SK-N-SH treated with all-trans-retinoic acid at 6 μM for 48 hours (cell line): Measurements from ENCODE around the gene ANKRD33B.

Experiments
- ARNTL ChIP-seq: fragments of 450-650 bp; formaldehyde crosslinking; IDR thresholded peaks from 2 replicates; pipeline ENCODE4 v1.5.0; 2020; ENCODE audit warnings: low read depth, mild to moderate bottlenecking, moderate library complexity, borderline replicate concordance
- CREB5 ChIP-seq: fragments of 250-450 bp; sonication (Bioruptor Pico); IDR thresholded peaks from 2 replicates; pipeline ENCODE4 v1.5.1; 2020; ENCODE audit warnings: low read depth, mild to moderate bottlenecking, moderate library complexity
- CSRNP3 ChIP-seq: fragments of 250-450 bp; sonication (Bioruptor Pico); IDR thresholded peaks from 2 replicates; pipeline ENCODE4 v1.5.1; 2021; ENCODE audit warnings: mild to moderate bottlenecking, moderate library complexity
- ESRRG ChIP-seq: fragments of 250-450 bp; sonication (Bioruptor Pico); IDR thresholded peaks from 2 replicates; pipeline ENCODE4 v1.6.1; 2021; ENCODE audit warnings: mild to moderate bottlenecking
- ISL1 ChIP-seq: fragments of 250-450 bp; sonication (Bioruptor Pico); IDR thresholded peaks from 2 replicates; pipeline ENCODE4 v2.1.2; 2022; ENCODE audit warnings: mild to moderate bottlenecking, moderate library complexity
- PATZ1 ChIP-seq: fragments of 250-450 bp; sonication (Bioruptor Pico); IDR thresholded peaks from 2 replicates; pipeline ENCODE4 v1.8.0; 2020; ENCODE audit warnings: mild to moderate bottlenecking, moderate library complexity, borderline replicate concordance
- PPARA ChIP-seq: fragments of 250-450 bp; sonication (Bioruptor Pico); IDR thresholded peaks from 2 replicates; pipeline ENCODE4 v1.5.0; 2020; ENCODE audit warnings: mild to moderate bottlenecking, borderline replicate concordance
- RARB ChIP-seq: fragments of 250-450 bp; sonication (Bioruptor Pico); IDR thresholded peaks from 2 replicates; pipeline ENCODE4 v1.8.0; 2021; ENCODE audit warnings: mild to moderate bottlenecking, moderate library complexity
- TOX ChIP-seq: fragments of 250-450 bp; sonication (Bioruptor Pico); IDR thresholded peaks from 2 replicates; pipeline ENCODE4 v1.8.0; 2021; ENCODE audit warnings: mild to moderate bottlenecking, moderate library complexity, borderline replicate concordance
- ZFP3 ChIP-seq: fragments of 250-450 bp; sonication (Bioruptor Pico); IDR thresholded peaks from 2 replicates; pipeline ENCODE4 v1.5.0; 2020; ENCODE audit warnings: mild to moderate bottlenecking, moderate library complexity
- ZFP30 ChIP-seq: fragments of 450-650 bp; formaldehyde crosslinking; IDR thresholded peaks from 2 replicates; pipeline ENCODE4 v1.5.0; 2022; ENCODE audit warnings: mild to moderate bottlenecking, moderate library complexity
- ZNF565 ChIP-seq: fragments of 450-650 bp; formaldehyde crosslinking; conservative IDR thresholded peaks from 2 replicates; pipeline ENCODE4 v1.5.0; 2020; ENCODE audit warnings: low read depth, mild to moderate bottlenecking, moderate library complexity

GRCh38 chr5:10604975-10605374 lies 41.1 kb downstream of the ANKRD33B start:
- TF ChIP-seq ZFP3 (CRISPR knock-in tag) (no peak), ESRRG (no peak), CSRNP3 (CRISPR knock-in tag) (no peak), ZFP30 (CRISPR knock-in tag) (no peak), TOX (CRISPR knock-in tag) (no peak), ISL1 (CRISPR knock-in tag) (no peak), ZNF565 (CRISPR knock-in tag) (no peak), CREB5 (no peak), PATZ1 (CRISPR knock-in tag) (no peak), ARNTL (no peak), RARB (CRISPR knock-in tag) (no peak), PPARA (CRISPR knock-in tag) (no peak)
